Caco-2 (cell line): ENCODE measurements around the gene SCIN. TPM values are rescaled to one million over a fixed set of nuclear protein-coding genes. Genes with fewer than 3 reads are reported as not detected.

Experiments used
- BruUV-seq: library from RNA; stranded (reverse); fragments of 400-500 nt; replicated peaks from 2 replicates; lab custom pipeline; 2021; lab: Mats Ljungman, UMichigan
- CTCF ChIA-PET: fragments of 300-600 bp; sonication (Branson Sonifier 250); formaldehyde crosslinking; loops from one replicate; lab custom pipeline; 2022; ENCODE audit warnings: antibody characterized with exemption; lab: Charles Lee
- POLR2A ChIA-PET: fragments of 300-600 bp; sonication (Branson Sonifier 250); formaldehyde crosslinking; loops from one replicate; lab custom pipeline; 2022; ENCODE audit warnings: antibody characterized with exemption; lab: Charles Lee
- DNase-seq, 2 experiments: peaks; one replicate each; pipeline versions ENCODE4 v3.0.0 to v3.0.0-alpha.2; 2020 to 2022
- H3K27me3 ChIP-seq: replicated peaks from 2 replicates; pipeline ENCODE4 v1.6.0; 2011; ENCODE audit warnings: low read length; ENCODE audit not compliant: control insufficient read depth, insufficient read depth
- H3K36me3 ChIP-seq: 2 replicates; pipeline ENCODE4 v1.5.1; 2011; ENCODE audit warnings: low read length; ENCODE audit not compliant: control insufficient read depth, insufficient read depth
- H3K4me1 ChIP-seq: fragments of 250-450 bp; sonication (Bioruptor Pico); 2 replicates; pipeline ENCODE4 v1.5.1; 2020; ENCODE audit warnings: mild to moderate bottlenecking
- H3K4me3 ChIP-seq: 2 replicates; pipeline ENCODE4 v1.5.1; 2011; ENCODE audit warnings: low read depth, mild to moderate bottlenecking, control low read depth, low read length
- H3K9me3 ChIP-seq: fragments of 250-450 bp; sonication (Bioruptor Pico); 2 replicates; pipeline ENCODE4 v1.5.1; 2020; ENCODE audit warnings: mild to moderate bottlenecking, moderate library complexity
- H3K27ac Mint-ChIP-seq: one replicate; pipeline ENCODE4 v1.8.0; 2022; ENCODE audit warnings: mixed read lengths; ENCODE audit not compliant: unreplicated experiment
- H3K27me3 Mint-ChIP-seq: one replicate; pipeline ENCODE4 v1.8.0; 2022; ENCODE audit warnings: mixed read lengths; ENCODE audit not compliant: insufficient read depth, unreplicated experiment
- H3K36me3 Mint-ChIP-seq: one replicate; pipeline ENCODE4 v1.8.0; 2022; ENCODE audit warnings: mild to moderate bottlenecking, mixed read lengths; ENCODE audit not compliant: insufficient read depth, unreplicated experiment
- H3K4me1 Mint-ChIP-seq: one replicate; pipeline ENCODE4 v1.8.0; 2022; ENCODE audit warnings: low read depth, mixed read lengths; ENCODE audit not compliant: unreplicated experiment
- H3K4me3 Mint-ChIP-seq: one replicate; pipeline ENCODE4 v1.8.0; 2022; ENCODE audit warnings: mild to moderate bottlenecking, moderate library complexity, mixed read lengths; ENCODE audit not compliant: unreplicated experiment
- H3K9me3 Mint-ChIP-seq: one replicate; pipeline ENCODE4 v1.8.0; 2022; ENCODE audit warnings: mixed read lengths; ENCODE audit not compliant: unreplicated experiment
- CTCF ChIP-seq, 2 experiments: fragments of 200-600 bp in 1 of 2; IDR thresholded peaks; 1 replicate in 1 of 2; 2 replicates in 1 of 2; pipeline versions ENCODE4 v1.5.1 to v1.8.0; 2011 to 2022; ENCODE audit warnings: antibody characterized with exemption in 1 of 2, control low read depth in 1 of 2, inconsistent platforms in 1 of 2, low read depth in 1 of 2, low read length in 1 of 2, mild to moderate bottlenecking in 1 of 2, moderate library complexity in 1 of 2; ENCODE audit not compliant: insufficient read depth in 1 of 2, severe bottlenecking in 1 of 2, unreplicated experiment in 1 of 2
- intact Hi-C: fragments of 100-400 bp; cut with micrococcal nuclease; formaldehyde crosslinking; loops from one replicate; pipeline ENCODE4 v1.10.0; 2022; ENCODE audit not compliant: unreplicated experiment
- total RNA-seq: library from RNA; stranded (reverse); gene quantifications from 2 replicates; pipeline ENCODE4 v1.2.3, GENCODE V29; 2022

SCIN gene
- total RNA-seq, 1 experiment from 2014 or later: 0.39 TPM

- H3K27me3 ChIP-seq: no peaks in the 10 kb centered on the region
- no peaks in the 10 kb centered on the region for H3K36me3 ChIP-seq
- no peak for TF ChIP-seq CTCF (IDR thresholded peaks at IDR 0.05; ENCODE audit: insufficient read depth in 1 of 2, low read depth in 1 of 2, low read length in 1 of 2, severe bottlenecking in 1 of 2, unreplicated experiment in 1 of 2)
- no peaks in the 10 kb centered on the region for H3K36me3 Mint-ChIP-seq
- no peak for DNase-seq
- no TSS peak for BruUV-seq
- peaks cover 16% of the 10 kb centered on the region for H3K4me1 ChIP-seq
- ChIA-PET CTCF (no interaction called here), POLR2A (no interaction called here)
- intact Hi-C loops: no loop called here
- no peaks in the 10 kb centered on the region for H3K9me3 Mint-ChIP-seq
- no peaks in the 10 kb centered on the region for H3K9me3 ChIP-seq
- no peaks in the 10 kb centered on the region for H3K27me3 Mint-ChIP-seq
- H3K4me1 Mint-ChIP-seq: peaks cover 12% of the 10 kb centered on the region
- no peak overlapping the region for H3K27ac Mint-ChIP-seq
- H3K4me3 ChIP-seq: no peak overlapping the region
- no peak overlapping the region for H3K4me3 Mint-ChIP-seq
Observed at GRCh38 chr7:12646139-12646538, 75.6 kb downstream of the SCIN start.

- Mint-ChIP-seq H3K9me3 (no peaks in the 10 kb centered on the region), H3K4me1 (peaks cover 12% of the 10 kb centered on the region), H3K4me3 (no peak overlapping the region), H3K27ac (no peak overlapping the region), H3K27me3 (no peaks in the 10 kb centered on the region), H3K36me3 (no peaks in the 10 kb centered on the region)
- Histone ChIP-seq H3K9me3 (no peaks in the 10 kb centered on the region), H3K27me3 (no peaks in the 10 kb centered on the region), H3K4me3 (no peak overlapping the region), H3K4me1 (peaks cover 12% of the 10 kb centered on the region), H3K36me3 (no peaks in the 10 kb centered on the region)
- POLR2A ChIA-PET: no interaction called here
- CTCF ChIA-PET: interaction anchor here (0.9 kb wide), 1 partner anchor 9 kb away, joined by 3 read pairs; no protein-coding TSS in a partner anchor
- intact Hi-C loops: no loop called here
- TF ChIP-seq CTCF (IDR thresholded peaks at IDR 0.05; ENCODE audit: insufficient read depth in 1 of 2, low read depth in 1 of 2, low read length in 1 of 2, severe bottlenecking in 1 of 2, unreplicated experiment in 1 of 2): no peak
- peak; percentile 30 to 48 for DNase-seq
- no TSS peak for BruUV-seq
Observed at GRCh38 chr7:12647364-12648219, 77.1 kb downstream of the SCIN start.

DNA sequence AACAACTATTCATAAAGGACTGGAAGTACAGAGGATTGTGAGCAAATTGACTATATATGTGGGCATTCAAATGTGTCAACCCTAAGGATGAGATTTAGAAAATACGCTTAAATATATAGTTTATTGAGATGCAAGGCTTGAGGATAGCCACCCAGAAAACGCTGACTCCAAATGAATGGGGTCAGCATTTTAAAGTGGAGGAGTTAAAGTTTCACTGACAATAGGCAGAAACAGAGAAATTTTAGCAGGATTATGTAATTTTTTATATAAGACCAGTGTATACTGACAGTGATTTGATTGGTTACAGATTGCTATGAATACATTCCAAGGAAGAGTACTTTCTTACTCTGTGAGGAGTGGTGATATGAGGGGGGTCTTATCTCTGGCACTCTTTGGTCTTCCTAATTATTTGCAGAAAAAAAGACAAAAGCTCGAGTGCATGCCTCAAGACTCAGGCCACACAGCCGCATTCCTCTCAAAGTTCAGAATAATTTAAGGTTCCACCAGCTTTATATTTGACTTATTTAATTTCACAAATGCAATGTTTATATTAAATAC lies 78.3 kb downstream of the SCIN start:
- H3K4me3 Mint-ChIP-seq: no peak overlapping the region

More for the DNA sequence above, 78.3 kb downstream of the SCIN start:
- Histone ChIP-seq H3K4me1 (peaks cover 12% of the 10 kb centered on the region), H3K27me3 (no peaks in the 10 kb centered on the region), H3K4me3 (no peak overlapping the region), H3K36me3 (no peaks in the 10 kb centered on the region), H3K9me3 (no peaks in the 10 kb centered on the region)
- no peak for DNase-seq
- Mint-ChIP-seq H3K27ac (no peak overlapping the region), H3K9me3 (no peaks in the 10 kb centered on the region), H3K4me1 (peaks cover 12% of the 10 kb centered on the region), H3K36me3 (no peaks in the 10 kb centered on the region), H3K27me3 (no peaks in the 10 kb centered on the region)
- no peak for TF ChIP-seq CTCF (IDR thresholded peaks at IDR 0.05; ENCODE audit: insufficient read depth in 1 of 2, low read depth in 1 of 2, low read length in 1 of 2, severe bottlenecking in 1 of 2, unreplicated experiment in 1 of 2)
- intact Hi-C loops: no loop called here
- ChIA-PET CTCF (interaction anchor here (0.6 kb wide), 1 partner anchor 613 kb away, joined by 7 read pairs; no protein-coding TSS in a partner anchor), POLR2A (no interaction called here)
- no TSS peak for BruUV-seq
